Adrenal gland (tissue), 5 donors: ENCODE data around the gene TSKS.

Experiments
- POLR2A ChIP-seq, 2 donors: fragments of 450-650 bp; IDR thresholded peaks; one replicate each; pipeline ENCODE4 v1.6.1; 2017; ENCODE audit warnings: antibody characterized with exemption in 2 of 2, mild to moderate bottlenecking in 2 of 2, moderate library complexity in 1 of 2
- TF ChIP-seq, protein P1 (sequence below), 6 experiments: fragments of 450-650 bp in 4 of 6; fragments of 200-600 bp in 2 of 6; sonication (generic) in 1 of 6; IDR thresholded peaks; 1 replicate in 5 of 6; 2 replicates in 1 of 6; pipeline versions ENCODE4 v1.5.1 to v1.8.0; 2016 to 2021; ENCODE audit warnings: antibody characterized with exemption in 6 of 6, mild to moderate bottlenecking in 2 of 6, moderate library complexity in 1 of 6
- donor health status: DM: no; HTN: no; CAD: no.

DNA sequence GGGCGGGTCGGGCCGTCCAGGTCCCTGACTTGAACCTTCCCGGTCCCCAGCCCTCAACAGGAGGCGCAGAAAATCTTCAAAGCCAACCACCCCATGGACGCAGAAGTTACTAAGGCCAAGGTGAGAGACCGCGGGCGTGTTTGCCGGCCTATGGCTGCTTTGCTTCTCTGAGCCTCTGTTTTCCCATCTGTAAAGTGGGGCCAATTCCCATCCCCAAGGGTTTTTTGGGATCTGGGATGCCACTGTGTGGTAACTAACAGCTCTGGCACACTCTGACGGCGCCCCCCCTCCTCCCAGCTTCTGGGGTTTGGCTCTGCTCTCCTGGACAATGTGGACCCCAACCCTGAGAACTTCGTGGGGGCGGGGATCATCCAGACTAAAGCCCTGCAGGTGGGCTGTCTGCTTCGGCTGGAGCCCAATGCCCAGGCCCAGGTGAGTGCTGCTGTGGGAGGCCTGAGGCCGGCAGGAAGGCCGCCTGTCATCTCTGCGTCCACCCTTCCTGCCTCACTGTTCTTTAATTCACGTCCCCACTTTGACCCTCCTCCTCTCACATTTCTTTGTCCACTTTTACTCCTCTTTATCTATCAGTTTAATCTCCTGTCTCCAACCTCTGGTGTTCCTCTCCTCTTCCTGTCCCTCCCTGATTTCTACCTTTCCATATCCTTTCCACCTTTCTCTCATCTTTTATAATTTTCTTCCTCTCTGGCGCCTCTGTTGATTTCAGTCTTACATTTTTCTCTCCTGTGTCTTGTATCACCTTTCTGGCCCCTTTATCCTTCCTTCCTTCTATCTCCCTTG is 42.9 kb upstream of the TSKS start:
- no peak for TF ChIP-seq POLR2A (IDR thresholded peaks at IDR 0.05)
- TF ChIP-seq, protein P1, sequence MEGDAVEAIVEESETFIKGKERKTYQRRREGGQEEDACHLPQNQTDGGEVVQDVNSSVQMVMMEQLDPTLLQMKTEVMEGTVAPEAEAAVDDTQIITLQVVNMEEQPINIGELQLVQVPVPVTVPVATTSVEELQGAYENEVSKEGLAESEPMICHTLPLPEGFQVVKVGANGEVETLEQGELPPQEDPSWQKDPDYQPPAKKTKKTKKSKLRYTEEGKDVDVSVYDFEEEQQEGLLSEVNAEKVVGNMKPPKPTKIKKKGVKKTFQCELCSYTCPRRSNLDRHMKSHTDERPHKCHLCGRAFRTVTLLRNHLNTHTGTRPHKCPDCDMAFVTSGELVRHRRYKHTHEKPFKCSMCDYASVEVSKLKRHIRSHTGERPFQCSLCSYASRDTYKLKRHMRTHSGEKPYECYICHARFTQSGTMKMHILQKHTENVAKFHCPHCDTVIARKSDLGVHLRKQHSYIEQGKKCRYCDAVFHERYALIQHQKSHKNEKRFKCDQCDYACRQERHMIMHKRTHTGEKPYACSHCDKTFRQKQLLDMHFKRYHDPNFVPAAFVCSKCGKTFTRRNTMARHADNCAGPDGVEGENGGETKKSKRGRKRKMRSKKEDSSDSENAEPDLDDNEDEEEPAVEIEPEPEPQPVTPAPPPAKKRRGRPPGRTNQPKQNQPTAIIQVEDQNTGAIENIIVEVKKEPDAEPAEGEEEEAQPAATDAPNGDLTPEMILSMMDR (IDR thresholded peaks at IDR 0.05), result no peak
